Activated T-helper 9 cell treated with anti-CD3 and anti-CD28 coated beads, Interleukin-2, amount 50 U/mL, for 16 hours (primary cell): Measurements from ENCODE around the gene ATP2B2.

Source experiments
- DNase-seq: peaks from one replicate; pipeline ENCODE4 v3.0.0-alpha.2; 2020; ENCODE audit warnings: low read depth

ATP2B2 gene

GRCh38 chr3:10341901-10342398 is 163.4 kb downstream of the ATP2B2 start:
- DNase-seq: no peak

GRCh38 chr3:10340476-10340875 is 164.9 kb downstream of the ATP2B2 start:
- DNase-seq: no peak

GRCh38 chr3:10340046-10340445 is 165.3 kb downstream of the ATP2B2 start:
- no peak for DNase-seq

- no peak for DNase-seq
These were observed 165.9 kb downstream of the ATP2B2 start for GRCh38 chr3:10339376-10339955.

GRCh38 chr3:10338591-10339353 is 166.6 kb downstream of the ATP2B2 start:
- DNase-seq: no peak

GRCh38 chr3:10338164-10338470 is 167.3 kb downstream of the ATP2B2 start:
- no peak for DNase-seq

GRCh38 chr3:10337323-10338163 is 167.8 kb downstream of the ATP2B2 start:
- no peak for DNase-seq

GRCh38 chr3:10336761-10337160 is 168.6 kb downstream of the ATP2B2 start:
- DNase-seq: no peak

GRCh38 chr3:10335871-10336622 is 169.3 kb downstream of the ATP2B2 start:
- DNase-seq: no peak

GRCh38 chr3:10335190-10335738 is 170.1 kb downstream of the ATP2B2 start:
- DNase-seq: no peak

GRCh38 chr3:10334459-10334858 is 170.9 kb downstream of the ATP2B2 start:
- no peak for DNase-seq

GRCh38 chr3:10334042-10334441 is 171.3 kb downstream of the ATP2B2 start:
- DNase-seq: no peak

- DNase-seq: no peak
These were observed 172.1 kb downstream of the ATP2B2 start for GRCh38 chr3:10333349-10333650.

GRCh38 chr3:10332481-10333348 is 172.7 kb downstream of the ATP2B2 start:
- no peak for DNase-seq

GRCh38 chr3:10331320-10331719 is 174.1 kb downstream of the ATP2B2 start:
- DNase-seq: no peak

- no peak for DNase-seq
These were observed 175.1 kb downstream of the ATP2B2 start for GRCh38 chr3:10330319-10330718.

- no peak for DNase-seq
These were observed 175.8 kb downstream of the ATP2B2 start for GRCh38 chr3:10329495-10330015.

- no peak for DNase-seq
These were observed 176.8 kb downstream of the ATP2B2 start for GRCh38 chr3:10328460-10329071.

- no peak for DNase-seq
These were observed 177.8 kb downstream of the ATP2B2 start for GRCh38 chr3:10327592-10327991.

GRCh38 chr3:10322352-10322710 is 183.1 kb downstream of the ATP2B2 start:
- no peak for DNase-seq
